Ascending aorta (tissue), 2 donors: ENCODE results near the gene LTN1. TPM values are rescaled to one million over a fixed set of nuclear protein-coding genes. Genes with fewer than 3 reads are reported as not detected.

ENCODE experiments used
- DNase-seq, 2 donors: peaks; one replicate each; pipeline ENCODE4 v3.0.0-alpha.2; 2019; ENCODE audit warnings: low spot score in 2 of 2
- H3K27ac ChIP-seq, 2 donors: fragments of 200-600 bp; sonication (generic); one replicate each; pipeline ENCODE4 v1.5.1; 2016 to 2017; ENCODE audit warnings: mild to moderate bottlenecking in 1 of 2
- H3K27me3 ChIP-seq: fragments of 200-600 bp; sonication (generic); one replicate; pipeline ENCODE4 v1.5.1; 2017
- H3K36me3 ChIP-seq, 2 donors: fragments of 200-600 bp; sonication (generic); one replicate each; pipeline ENCODE4 v1.5.1; 2016
- H3K4me1 ChIP-seq, 2 donors: fragments of 200-600 bp; sonication (generic); one replicate each; pipeline ENCODE4 v1.5.1; 2016 to 2017; ENCODE audit warnings: mild to moderate bottlenecking in 1 of 2
- H3K4me3 ChIP-seq, 2 donors: fragments of 200-600 bp; sonication (generic); one replicate each; pipeline ENCODE4 v1.5.1; 2016 to 2017; ENCODE audit warnings: mild to moderate bottlenecking in 1 of 2
- H3K9me3 ChIP-seq, 2 donors: fragments of 200-600 bp; sonication (generic); one replicate each; pipeline ENCODE4 v1.5.1; 2016
- intact Hi-C: fragments of 100-400 bp; cut with DNase I; formaldehyde crosslinking; loops from one replicate; pipeline ENCODE4 v1.15.1; 2023
- total RNA-seq: library from RNA; depleted of rRNA; stranded (reverse); fragments of >200 nt; gene quantifications from one replicate; pipeline ENCODE4 v1.1.0, GENCODE V29; 2016
- TF ChIP-seq, protein P1 (sequence below), 3 experiments: fragments of 200-600 bp in 2 of 3; fragments of 450-650 bp in 1 of 3; sonication (generic) in 2 of 3; IDR thresholded peaks; one replicate each; pipeline ENCODE4 v1.5.1; 2016 to 2019; ENCODE audit warnings: antibody characterized with exemption in 3 of 3, mild to moderate bottlenecking in 1 of 3, moderate library complexity in 1 of 3

Gene LTN1
- total RNA-seq, 1 donor from 2014 or later = 5.6 TPM

DNA sequence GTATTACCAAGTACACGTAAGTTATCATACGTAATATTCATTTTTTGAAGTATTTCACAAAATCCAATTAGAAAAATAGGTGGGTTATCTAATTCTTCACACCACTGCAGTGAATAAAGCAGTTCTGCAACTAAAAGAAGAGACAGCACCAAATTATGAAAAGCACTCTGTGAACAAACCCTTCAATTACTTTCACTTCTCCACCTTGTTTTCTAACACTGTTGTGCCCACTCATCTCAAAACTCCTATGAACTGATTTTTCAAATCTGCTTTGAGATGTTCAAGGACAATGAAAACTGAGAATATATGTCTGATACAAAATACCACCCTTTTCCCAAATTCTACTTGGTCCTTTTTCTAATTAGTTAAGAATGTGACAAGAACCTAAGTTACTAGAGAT lies 39.4 kb downstream of the LTN1 start:
- H3K9me3 ChIP-seq = no peaks in the 10 kb centered on the region
- no peaks in the 10 kb centered on the region for H3K27me3 ChIP-seq
- H3K36me3 ChIP-seq = peaks cover 41 to 73% of the 10 kb centered on the region in 2 donors
- no peak overlapping the region for H3K4me3 ChIP-seq
- DNase-seq = no peak
- TF ChIP-seq, protein P1, sequence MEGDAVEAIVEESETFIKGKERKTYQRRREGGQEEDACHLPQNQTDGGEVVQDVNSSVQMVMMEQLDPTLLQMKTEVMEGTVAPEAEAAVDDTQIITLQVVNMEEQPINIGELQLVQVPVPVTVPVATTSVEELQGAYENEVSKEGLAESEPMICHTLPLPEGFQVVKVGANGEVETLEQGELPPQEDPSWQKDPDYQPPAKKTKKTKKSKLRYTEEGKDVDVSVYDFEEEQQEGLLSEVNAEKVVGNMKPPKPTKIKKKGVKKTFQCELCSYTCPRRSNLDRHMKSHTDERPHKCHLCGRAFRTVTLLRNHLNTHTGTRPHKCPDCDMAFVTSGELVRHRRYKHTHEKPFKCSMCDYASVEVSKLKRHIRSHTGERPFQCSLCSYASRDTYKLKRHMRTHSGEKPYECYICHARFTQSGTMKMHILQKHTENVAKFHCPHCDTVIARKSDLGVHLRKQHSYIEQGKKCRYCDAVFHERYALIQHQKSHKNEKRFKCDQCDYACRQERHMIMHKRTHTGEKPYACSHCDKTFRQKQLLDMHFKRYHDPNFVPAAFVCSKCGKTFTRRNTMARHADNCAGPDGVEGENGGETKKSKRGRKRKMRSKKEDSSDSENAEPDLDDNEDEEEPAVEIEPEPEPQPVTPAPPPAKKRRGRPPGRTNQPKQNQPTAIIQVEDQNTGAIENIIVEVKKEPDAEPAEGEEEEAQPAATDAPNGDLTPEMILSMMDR (IDR thresholded peaks at IDR 0.05) = no peak
- intact Hi-C loops = no loop called here
- H3K4me1 ChIP-seq = no peaks in the 10 kb centered on the region
- no peak overlapping the region for H3K27ac ChIP-seq

DNA sequence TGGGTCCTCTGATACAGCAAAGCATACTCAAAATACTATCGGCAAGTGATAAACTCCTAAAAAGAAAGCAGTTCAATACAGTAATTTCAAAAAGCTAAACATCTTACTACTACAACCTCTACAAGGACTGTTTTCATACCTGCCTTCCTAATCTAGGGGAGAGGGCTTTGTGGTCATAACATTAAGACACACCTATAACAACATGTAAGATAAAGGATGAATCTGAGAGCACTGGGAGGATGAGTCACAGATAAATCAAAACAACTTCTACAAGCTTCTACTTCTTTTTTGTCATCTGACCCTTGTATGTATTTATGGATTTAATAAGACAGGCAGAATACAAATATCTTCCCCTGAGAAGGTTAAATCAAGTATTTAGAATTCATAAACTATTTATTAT lies 40.0 kb downstream of the LTN1 start:
- no peak for DNase-seq
- Histone ChIP-seq H3K36me3 (peaks cover 38 to 71% of the 10 kb centered on the region in 2 donors), H3K4me1 (no peaks in the 10 kb centered on the region), H3K9me3 (no peaks in the 10 kb centered on the region), H3K27ac (no peak overlapping the region), H3K27me3 (no peaks in the 10 kb centered on the region), H3K4me3 (no peak overlapping the region)
- intact Hi-C loops = no loop called here
- TF ChIP-seq, protein P1 (IDR thresholded peaks at IDR 0.05) = no peak

DNA sequence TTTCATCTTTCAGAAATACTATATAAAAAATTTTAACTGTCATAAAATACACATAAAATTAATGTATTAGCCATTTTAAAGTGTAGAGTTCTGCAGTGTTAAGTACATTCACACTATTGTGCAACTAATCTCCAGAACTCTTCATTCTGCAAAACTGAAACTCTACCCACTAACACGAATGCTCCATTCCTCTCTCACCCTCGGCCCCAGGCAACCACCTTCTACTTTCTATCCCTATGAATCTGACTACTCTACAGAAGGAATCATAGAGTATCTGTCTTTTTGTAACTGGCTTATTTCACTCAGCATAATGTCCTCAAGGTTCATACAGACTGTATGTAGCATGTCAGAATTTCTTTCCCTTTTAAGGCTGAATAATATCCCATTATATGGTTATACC lies 43.4 kb downstream of the LTN1 start:
- intact Hi-C loops = loop anchor here (10.0 kb wide), 2 partner anchors 465 to 615 kb away; no protein-coding TSS in a partner anchor
- no peak for DNase-seq
- Histone ChIP-seq H3K36me3 (peaks cover 46 to 59% of the 10 kb centered on the region in 2 donors), H3K27ac (no peak overlapping the region), H3K27me3 (no peaks in the 10 kb centered on the region), H3K4me1 (no peaks in the 10 kb centered on the region), H3K9me3 (no peaks in the 10 kb centered on the region), H3K4me3 (no peak overlapping the region)
- TF ChIP-seq, protein P1 (IDR thresholded peaks at IDR 0.05) = no peak

DNA sequence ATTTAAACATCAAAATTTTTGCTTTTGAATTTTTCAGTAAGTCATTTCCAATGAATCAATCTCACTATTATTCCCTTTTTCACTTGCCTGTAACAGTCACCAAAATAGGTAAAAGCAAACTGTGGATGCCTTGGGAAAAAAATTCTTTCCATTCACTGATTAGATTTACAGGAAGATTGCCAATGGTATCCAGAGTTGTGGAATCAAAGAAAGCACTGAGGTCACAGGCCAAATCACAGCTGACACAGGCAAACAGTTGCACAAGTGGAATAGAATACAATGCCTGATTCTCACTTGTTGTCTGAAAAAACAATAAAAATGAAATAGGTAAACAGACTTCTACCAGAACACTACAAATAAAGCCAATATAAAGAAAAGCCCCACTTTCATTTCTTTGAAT lies 48.4 kb downstream of the LTN1 start:
- Histone ChIP-seq H3K36me3 (peaks cover 23 to 53% of the 10 kb centered on the region in 2 donors), H3K4me3 (no peak overlapping the region), H3K4me1 (peaks cover 0 to 4% of the 10 kb centered on the region in 2 donors), H3K9me3 (no peaks in the 10 kb centered on the region), H3K27ac (peak overlapping the region; percentile 22 to 38), H3K27me3 (no peaks in the 10 kb centered on the region)
- TF ChIP-seq, protein P1 (IDR thresholded peaks at IDR 0.05) = no peak
- DNase-seq = no peak
- intact Hi-C loops = loop anchor here (5.0 to 10.0 kb wide), 4 partner anchors 62 to 609 kb away; no protein-coding TSS in a partner anchor

DNA sequence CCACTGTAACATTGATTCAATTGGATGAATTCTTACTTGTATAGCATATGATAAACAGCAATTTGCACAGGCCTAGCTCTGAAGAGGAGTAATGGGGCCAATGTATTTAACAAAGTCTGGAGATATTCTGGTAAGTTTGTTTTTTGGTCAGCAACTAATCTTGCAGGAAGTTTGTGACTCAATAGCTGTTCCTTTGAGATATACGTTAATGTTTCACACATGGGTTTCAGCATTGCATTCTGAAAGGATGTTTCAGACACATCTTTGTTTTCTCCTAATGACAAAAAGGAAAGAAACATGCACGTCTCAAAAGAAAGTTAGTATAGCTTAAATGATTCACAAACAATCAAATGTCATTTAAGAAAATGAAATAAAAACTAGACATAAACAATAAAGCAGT lies 49.0 kb downstream of the LTN1 start:
- no peak for DNase-seq
- TF ChIP-seq, protein P1 (IDR thresholded peaks at IDR 0.05) = no peak
- Histone ChIP-seq H3K27me3 (no peaks in the 10 kb centered on the region), H3K36me3 (peaks cover 23 to 50% of the 10 kb centered on the region in 2 donors), H3K27ac (peak overlapping the region in 1 of 2 donors; percentile 43), H3K9me3 (no peaks in the 10 kb centered on the region), H3K4me3 (no peak overlapping the region), H3K4me1 (peaks cover 0 to 4% of the 10 kb centered on the region in 2 donors)
- intact Hi-C loops = loop anchor here (5.0 to 10.0 kb wide), 4 partner anchors 61 to 609 kb away; no protein-coding TSS in a partner anchor

DNA sequence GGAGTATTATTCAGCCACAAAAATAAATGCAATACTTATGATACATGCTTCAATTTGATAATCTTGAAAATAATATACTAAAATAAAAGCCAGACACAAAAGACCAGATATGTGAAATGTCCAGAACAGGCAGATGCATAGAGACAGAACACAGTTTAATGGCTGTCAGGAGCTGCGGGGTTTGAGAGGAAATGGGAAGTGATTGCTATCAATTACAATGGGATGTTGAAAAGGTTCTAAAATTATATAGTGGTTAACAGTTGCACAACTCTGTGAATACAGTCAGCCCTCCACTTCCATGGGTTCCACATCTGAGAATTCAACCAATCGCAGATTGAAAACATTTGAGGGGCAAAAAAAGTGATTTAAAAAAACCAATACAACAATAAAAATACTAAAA lies 54.0 kb downstream of the LTN1 start:
- no peak for DNase-seq
- no peak overlapping the region for H3K4me3 ChIP-seq
- peaks cover 8 to 53% of the 10 kb centered on the region in 2 donors for H3K36me3 ChIP-seq
- H3K27me3 ChIP-seq = no peaks in the 10 kb centered on the region
- TF ChIP-seq, protein P1 (IDR thresholded peaks at IDR 0.05) = no peak
- peaks cover 0 to 4% of the 10 kb centered on the region in 2 donors for H3K4me1 ChIP-seq
- H3K9me3 ChIP-seq = no peaks in the 10 kb centered on the region
- no peak overlapping the region for H3K27ac ChIP-seq
- intact Hi-C loops = loop anchor here (2.0 to 5.0 kb wide), 2 partner anchors 41 to 186 kb away; no protein-coding TSS in a partner anchor
